IPS-18c (cell line): Measurements from ENCODE around the gene MS4A6A.
"Not testable (repeated sequence)": the region's sequence is repeated elsewhere in the genome, so short reads cannot be mapped to it uniquely, and the experiment has no call there.

ENCODE experiments used
- H3K4me3 ChIP-seq: 2 replicates; pipeline ENCODE4 v1.7.0; 2013; ENCODE audit warnings: low read depth, mild to moderate bottlenecking, low read length, moderate library complexity; ENCODE audit not compliant: insufficient read depth
- H3K9me3 ChIP-seq: one replicate; pipeline ENCODE4 v1.6.1; 2013; ENCODE audit warnings: mild to moderate bottlenecking, low read length, moderate library complexity; ENCODE audit not compliant: control insufficient read depth, insufficient read depth

MS4A6A gene

DNA sequence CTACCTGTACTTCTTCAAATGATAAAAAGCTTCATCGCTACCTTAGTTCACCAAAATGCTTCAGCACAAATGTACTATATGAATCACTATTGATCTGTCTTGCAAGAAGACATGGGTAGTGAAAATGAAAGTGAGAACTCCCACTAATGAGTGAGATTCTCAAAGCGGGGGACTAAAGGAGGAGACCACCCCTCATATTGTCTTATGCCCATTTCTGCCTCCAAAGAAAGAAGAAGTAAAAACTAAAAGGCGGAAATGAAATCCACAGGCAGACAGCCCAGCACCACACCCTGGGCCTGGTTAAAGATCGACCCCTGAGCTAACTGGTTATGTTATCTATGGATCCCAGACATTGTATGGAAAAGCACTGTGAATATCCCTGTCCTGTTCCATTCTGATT, 9.7 kb upstream of the MS4A6A start:
- H3K9me3 ChIP-seq, H3K4me3 ChIP-seq: not testable (repeated sequence)

DNA sequence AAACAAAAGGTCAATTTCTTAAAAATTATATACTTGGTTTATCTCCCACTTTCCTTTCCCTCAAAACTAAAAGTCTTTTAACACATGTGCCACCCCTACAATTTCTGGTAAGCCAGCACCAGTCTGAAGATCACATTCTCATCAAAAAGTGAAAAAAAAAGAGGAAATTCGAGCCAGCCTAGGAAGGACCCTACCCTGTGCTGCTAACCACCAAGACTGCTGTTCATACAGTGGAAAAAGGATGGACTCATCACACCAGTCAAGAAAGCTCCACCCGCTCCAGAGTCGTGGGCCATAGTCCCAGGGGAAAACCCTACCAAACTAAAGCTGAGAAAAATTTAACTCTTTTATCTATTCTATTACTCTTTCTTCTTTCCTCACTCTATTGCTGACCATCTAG, 5.6 kb upstream of the MS4A6A start:
- not testable (repeated sequence) for H3K9me3 ChIP-seq, H3K4me3 ChIP-seq

DNA sequence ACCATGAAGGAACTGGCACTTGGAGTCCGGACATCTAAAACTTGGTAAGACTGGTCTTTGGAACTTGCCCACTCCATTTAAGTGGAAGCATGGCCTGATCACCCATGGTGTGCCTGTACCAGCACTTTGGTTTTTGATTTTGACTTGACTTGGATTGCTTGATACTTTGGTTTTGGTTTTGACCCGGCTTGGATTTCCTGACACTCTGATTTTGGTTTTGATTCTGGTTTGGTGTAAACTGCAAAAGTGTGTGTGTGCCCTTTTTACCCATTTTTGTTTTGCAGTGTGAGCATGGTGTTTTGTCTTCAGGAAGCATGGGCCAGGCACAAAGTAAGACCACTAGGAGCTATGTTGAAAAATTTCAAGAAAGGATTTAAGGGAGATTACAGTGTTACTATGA, 3.2 kb upstream of the MS4A6A start:
- H3K9me3 ChIP-seq = not testable (repeated sequence)

DNA sequence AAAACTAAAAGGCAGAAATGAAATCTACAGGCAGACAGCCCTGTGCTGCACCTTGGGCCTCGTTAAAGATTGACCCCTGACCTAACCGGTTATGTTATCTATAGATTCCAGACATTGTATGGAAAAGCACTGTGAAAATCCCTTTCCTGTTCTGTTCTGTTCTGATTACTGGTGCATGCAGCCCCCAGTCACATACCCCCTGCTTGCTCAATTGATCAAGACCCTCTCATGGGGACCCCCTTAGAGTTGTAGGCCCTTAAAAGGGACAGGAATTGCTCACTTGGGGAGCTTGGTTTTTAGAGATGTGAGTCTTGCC, 2.6 kb upstream of the MS4A6A start:
- not testable (repeated sequence) for H3K4me3 ChIP-seq

More for the DNA sequence above, 3.2 kb upstream of the MS4A6A start:
- H3K4me3 ChIP-seq = not testable (repeated sequence)

DNA sequence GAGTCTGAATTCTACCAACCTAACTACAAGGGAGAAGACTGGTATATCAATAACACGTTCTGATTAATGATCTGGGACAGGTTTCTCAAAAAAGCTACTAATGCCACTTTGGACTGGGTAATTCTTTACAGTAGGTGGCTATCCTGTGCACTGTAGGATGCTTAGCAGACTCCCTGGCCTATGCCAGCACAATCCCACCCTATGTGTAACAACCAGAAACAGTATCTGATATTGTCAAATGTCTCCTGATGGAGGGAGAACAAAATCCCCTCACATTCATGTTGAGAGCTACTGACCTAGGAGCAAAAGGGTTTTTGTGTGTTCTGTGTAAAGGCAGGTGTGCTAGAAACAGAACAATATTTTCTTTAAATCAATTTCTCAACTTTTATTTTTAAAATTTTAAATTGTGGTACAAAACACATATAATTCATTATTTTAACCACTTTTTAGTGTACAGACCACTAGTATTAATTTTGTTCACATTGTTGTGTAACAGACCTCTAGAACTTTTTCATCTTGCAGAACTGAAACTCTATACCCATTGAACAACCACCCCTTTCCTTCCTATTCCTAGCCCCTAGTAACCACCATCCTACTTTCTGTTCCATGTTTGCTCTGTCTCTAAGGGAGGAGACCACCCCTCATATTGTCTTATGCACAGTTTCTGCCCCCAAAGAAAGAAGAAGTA, 2.1 kb upstream of the MS4A6A start:
- Histone ChIP-seq H3K9me3 (no peaks in the 10 kb centered on the region), H3K4me3 (no peak overlapping the region)

More for the DNA sequence above, 2.6 kb upstream of the MS4A6A start:
- H3K9me3 ChIP-seq = not testable (repeated sequence)

DNA sequence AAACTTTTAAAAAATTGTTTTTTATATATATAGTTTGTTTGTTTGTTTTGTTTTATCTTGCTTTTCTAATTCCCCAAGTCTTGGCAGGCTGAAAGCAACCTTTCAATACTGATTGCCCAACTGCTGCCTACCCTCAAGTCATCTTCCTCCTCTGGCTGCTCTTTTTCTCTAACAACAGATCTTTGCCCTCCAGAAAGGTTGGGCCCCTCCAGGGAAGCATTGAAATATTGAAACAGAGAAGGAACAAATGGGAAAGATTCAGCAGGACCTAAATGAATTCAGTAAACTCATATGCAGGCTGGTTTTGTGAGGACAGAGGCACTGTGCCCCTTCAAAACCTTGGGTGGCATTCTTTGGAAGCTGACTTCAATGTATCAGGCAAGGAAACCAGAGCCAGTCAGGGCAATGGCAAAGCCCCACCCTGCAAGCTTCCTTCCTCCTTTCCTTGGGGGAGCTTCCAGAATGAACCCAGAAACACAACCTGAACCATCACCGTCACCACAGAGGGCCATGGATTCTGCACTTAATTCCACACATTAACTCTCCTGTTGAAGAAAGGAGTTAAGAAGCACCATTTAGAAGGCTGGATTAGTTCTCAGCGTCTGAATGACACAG, 815 bp upstream of the MS4A6A start:
- Histone ChIP-seq H3K9me3 (no peaks in the 10 kb centered on the region), H3K4me3 (no peak overlapping the region)

DNA sequence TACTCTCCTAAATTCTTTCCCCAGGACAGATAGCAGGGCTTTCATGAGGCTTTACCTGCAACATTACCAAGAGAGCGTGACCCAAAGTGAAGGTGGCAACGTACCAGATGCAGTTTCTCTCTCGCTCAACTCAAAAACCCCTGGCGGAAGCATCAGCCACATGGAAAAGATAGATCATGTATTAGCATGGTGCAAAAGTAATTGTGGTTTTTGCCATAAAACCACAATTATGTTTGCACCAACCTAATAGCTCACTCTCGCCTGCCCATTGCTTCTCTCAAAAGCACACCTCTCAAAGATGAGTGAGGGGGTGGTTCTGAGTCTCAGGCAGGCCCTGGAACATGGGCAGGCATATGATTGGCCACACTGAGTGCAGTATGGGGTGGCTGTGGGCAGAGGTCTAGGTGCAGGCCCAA, 7.0 kb downstream of the MS4A6A start:
- H3K9me3 ChIP-seq = no peaks in the 10 kb centered on the region

DNA sequence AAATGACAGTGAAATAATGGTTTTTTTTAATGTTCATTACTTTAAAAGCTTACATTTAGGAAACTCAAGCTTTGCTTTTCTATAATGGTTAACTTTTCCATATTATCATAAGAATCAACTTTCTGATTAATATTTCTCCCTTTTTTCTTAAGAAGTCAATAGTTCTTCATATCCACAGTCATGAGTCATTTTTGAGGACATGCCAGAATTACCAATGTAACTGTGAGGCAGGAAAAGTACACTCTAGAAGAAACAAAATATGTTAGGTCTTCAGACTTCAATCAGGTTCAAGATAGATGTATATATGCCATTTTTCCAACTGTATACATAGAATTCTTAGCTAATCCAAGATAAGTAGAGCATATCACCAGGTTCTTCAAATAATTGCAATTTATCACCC, 10.9 kb downstream of the MS4A6A start:
- H3K4me3 ChIP-seq = no peak overlapping the region
- H3K9me3 ChIP-seq = peaks cover 16% of the 10 kb centered on the region

More for the DNA sequence above, 7.0 kb downstream of the MS4A6A start:
- H3K4me3 ChIP-seq = no peak overlapping the region

DNA sequence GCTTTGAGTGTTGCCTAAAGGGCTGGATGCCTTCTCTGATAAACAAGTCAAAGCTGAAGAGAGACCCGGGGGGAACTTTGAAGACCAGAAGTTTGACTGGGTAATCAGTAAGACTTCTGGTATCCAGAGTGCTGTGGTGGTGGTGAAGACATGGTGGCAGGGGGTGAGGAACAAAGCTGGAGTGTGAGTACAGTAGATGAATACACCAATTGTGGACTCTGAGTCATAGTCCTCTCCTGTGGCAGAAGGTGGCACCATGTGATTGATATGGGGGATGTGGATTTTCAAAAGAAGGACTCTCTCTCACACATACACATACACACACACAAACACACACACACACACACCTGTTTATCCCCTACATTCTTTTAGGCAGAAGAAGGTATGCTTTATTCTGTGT, 12.3 kb downstream of the MS4A6A start:
- H3K9me3 ChIP-seq = peaks cover 16% of the 10 kb centered on the region
- H3K4me3 ChIP-seq = no peak overlapping the region

DNA sequence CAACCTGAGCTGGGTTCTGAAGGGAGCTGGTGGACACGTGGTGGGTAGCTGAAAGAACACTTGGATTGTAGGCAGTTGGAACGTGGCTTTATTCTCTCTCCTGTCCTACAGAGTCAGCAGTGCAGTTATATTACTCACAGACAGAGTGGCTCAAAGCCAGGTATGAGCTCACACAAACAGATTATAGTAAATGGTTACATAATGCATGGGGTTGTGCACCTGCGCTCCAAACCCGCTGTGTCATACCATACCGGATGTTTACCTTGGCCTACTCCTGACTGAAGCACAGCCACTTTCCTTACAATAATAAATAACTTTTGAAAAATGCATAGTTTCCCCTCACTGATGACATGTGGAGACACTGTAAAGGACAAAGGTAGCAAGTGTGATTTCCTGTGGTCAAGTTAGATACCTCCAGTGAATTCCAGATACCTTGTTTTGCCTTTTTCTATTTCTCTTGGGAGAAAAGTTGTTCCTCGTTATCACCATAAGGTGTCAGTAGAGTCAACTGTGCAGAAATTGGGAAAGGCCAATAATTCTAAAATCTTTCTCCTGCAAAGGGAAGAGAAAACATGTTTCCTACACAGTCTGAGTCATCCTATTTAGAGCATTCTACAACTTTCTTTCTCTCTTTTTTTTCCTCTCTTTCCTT, 13.5 kb downstream of the MS4A6A start:
- Histone ChIP-seq H3K4me3 (no peak overlapping the region), H3K9me3 (peaks cover 16% of the 10 kb centered on the region)

DNA sequence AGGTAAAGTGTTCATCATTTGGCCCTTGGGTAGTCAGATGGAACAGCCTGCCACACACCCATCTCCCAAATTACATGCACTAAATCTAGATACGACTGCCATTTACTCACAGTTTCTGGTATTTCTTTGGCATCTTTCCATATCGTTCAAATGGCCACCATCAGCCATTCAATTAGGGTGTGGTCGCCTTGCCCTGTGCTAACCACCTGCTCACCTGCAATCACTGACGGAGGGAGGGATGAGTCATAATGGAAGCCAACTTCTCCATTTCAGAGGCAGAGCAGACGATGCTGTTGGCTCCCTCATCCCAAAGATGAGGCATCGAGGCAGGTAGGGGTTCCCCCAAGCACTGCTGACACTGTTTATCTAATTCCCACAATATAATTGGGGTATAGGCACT, 14.6 kb downstream of the MS4A6A start:
- no peak overlapping the region for H3K4me3 ChIP-seq
- peaks cover 16% of the 10 kb centered on the region for H3K9me3 ChIP-seq

DNA sequence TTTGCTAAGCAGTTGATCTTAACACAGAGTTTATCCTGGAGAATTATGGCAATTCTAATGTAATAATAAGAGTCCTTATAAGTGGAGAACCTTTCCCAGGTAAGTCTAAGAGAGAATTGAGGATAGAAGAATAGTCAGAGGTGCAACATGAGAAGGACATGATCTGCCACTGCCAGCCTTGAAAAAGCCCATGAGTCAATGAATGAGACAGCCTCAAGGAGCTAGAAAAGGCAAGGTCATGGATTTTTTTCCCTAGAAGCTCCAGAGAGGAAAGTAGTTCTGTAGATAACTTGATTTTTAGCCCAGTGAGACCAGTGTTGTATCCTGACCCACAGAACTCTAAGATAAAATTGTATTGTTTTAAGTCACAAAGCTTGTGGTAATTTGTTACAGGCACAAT, 16.9 kb downstream of the MS4A6A start:
- H3K4me3 ChIP-seq = no peak overlapping the region
- peaks cover 16% of the 10 kb centered on the region for H3K9me3 ChIP-seq

DNA sequence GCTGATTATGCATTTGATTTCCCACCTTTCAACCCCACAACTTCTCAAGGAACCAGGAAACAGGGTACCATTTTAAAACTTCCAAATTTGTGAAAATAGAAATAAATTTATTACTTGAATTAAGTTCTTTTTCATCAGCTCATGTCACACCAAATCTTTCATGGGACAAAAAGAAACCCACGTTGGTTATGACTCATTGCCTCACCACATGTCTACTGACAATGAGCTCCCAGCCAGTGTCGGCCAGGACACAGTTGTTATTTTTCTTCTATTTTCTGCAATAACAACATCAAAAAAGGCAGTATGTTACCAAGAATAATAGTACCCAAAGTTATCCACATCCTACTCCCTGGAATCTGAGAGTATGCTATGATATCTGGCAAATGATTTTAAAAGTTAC, 17.3 kb downstream of the MS4A6A start:
- Histone ChIP-seq H3K4me3 (no peak overlapping the region), H3K9me3 (peaks cover 16% of the 10 kb centered on the region)

DNA sequence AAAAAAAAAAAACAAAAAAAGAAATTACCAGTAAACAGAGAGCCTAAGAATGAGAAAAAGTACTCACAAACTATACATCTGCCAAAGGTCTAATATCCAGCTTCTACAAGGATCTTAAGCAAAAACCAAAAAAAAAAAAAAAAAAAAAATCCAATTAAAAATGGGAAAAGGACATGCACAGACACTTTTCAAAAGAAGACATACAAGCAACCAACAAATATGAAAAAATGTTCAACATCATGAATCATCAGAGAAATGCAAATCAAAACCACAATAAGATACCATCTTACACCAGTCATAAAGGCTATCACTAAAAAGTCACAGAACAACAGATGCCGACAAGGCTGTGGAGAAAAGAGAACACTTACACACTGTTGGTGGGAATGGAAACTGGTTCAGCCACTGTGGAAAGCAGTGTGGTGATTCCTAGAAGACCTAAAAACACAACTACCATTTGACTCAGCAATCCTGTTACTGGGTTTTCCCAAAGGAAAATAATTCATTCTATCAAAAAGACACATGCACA, 18.3 kb downstream of the MS4A6A start:
- no peak overlapping the region for H3K4me3 ChIP-seq
- H3K9me3 ChIP-seq = peaks cover 10% of the 10 kb centered on the region

DNA sequence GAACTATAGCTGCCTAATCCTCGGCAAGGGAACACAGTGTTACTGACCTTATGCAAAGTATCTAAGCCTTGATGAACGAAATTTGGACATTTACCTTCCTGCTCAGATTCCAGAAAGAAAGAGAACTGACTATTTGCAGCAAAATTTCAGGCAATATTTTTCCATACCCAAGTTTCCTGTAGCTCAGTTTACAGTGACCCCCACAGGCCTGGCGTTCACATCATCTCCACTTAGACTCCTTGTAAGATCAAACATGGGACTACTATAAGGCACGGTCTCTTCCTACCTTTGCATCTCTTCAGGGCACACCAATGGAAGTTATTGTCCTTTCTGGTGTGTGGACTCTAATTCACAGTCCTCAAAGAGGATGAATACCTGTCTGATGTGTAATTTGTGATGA, 21.1 kb downstream of the MS4A6A start:
- no peak overlapping the region for H3K4me3 ChIP-seq
- H3K9me3 ChIP-seq = no peaks in the 10 kb centered on the region

DNA sequence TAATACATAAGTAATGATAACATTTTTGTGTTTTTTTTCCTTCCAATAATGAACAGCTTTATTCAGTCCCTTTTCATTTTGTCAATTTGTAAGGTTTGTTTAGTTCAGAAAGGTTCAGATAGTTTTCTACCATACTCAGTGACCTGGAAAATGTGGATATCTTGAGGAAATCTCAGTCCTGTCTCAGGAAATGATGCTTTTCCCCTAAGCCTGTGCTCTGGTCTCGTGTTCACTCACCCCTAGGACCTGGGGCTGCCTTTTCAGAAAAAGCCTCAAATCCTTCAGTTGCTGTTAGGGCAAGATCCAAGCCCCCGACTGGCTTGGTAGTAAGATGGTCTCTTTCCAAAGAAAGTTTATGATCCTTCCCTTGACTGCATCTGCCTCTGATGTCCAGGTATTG, 21.8 kb downstream of the MS4A6A start:
- no peak overlapping the region for H3K4me3 ChIP-seq

DNA sequence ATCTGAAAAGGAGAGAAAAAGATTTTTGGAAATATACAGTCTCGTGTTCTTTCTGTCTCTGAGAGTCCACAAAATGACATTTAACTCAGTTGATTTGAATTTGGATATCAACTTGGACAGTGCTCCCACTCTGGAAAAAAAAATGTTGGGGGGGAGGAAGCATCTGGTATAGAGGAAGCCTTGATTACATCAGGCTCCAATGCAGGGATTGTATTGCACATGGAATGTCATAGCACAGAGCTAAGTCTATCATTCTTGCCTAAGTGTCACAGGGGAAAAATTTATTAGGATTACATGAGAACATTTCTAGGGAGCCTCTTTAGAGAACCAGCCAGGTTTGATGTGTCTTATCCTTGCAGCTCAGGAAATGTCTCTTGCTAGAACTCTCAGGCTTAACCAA, 23.0 kb downstream of the MS4A6A start:
- no peaks in the 10 kb centered on the region for H3K9me3 ChIP-seq
- H3K4me3 ChIP-seq = no peak overlapping the region

More for the DNA sequence above, 21.8 kb downstream of the MS4A6A start:
- no peaks in the 10 kb centered on the region for H3K9me3 ChIP-seq

DNA sequence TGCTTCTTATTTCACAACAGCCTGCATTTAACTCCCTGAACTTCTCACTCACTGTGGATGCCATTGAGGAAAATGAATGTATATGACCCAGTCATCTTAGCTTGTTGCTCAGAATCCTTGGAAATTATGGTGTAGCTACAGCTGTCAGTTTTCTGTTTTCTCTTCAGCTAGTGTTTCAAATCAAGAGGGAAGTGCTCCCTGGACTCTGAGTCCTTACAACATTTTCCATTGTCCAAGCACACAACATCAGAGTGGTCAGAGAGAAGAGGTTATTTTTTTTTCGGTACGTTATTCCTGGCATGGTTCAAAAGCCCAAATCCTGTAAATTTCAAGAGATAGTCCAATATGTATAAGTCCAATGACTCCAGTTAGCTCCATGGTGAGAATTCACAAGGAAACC, 23.6 kb downstream of the MS4A6A start:
- Histone ChIP-seq H3K4me3 (no peak overlapping the region), H3K9me3 (no peaks in the 10 kb centered on the region)
